HCT116 (cell line): ENCODE measurements around the gene CIB4. TPM values are rescaled to one million over a fixed set of nuclear protein-coding genes. Genes with fewer than 3 reads are reported as not detected.

Experiments used
- ATAC-seq: fragments of 200-7000 bp; cut with Tn5 transposase; 2 replicates; pipeline ENCODE4 v1.9.1; 2020; ENCODE audit warnings: mild to moderate bottlenecking, moderate library complexity
- BruUV-seq: library from RNA; stranded (reverse); fragments of 400-500 nt; replicated peaks from 2 replicates; lab custom pipeline; 2021; lab: Mats Ljungman, UMichigan
- CTCF ChIA-PET: fragments of 300-600 bp; sonication (Branson Sonifier 250); formaldehyde crosslinking; loops from one replicate; lab custom pipeline; 2021; ENCODE audit warnings: antibody characterized with exemption; lab: Charles Lee
- POLR2A ChIA-PET: fragments of 300-600, 350-600 bp; sonication (Branson Sonifier 250); formaldehyde crosslinking; loops from one replicate; lab custom pipeline; 2021; ENCODE audit warnings: antibody characterized with exemption; lab: Charles Lee
- RAD21 ChIA-PET, 2 experiments: fragments of 300-600 bp; sonication (Branson Sonifier 250); formaldehyde crosslinking; loops; one replicate each; lab custom pipeline; 2023; ENCODE audit warnings: low total read pairs in 2 of 2; ENCODE audit not compliant: uncharacterized antibody in 2 of 2, unreplicated experiment in 2 of 2, low non-redundant PET in 1 of 2; lab: Charles Lee
- DNase-seq: peaks from one replicate; pipeline ENCODE4 v3.0.0-alpha.2; 2010; ENCODE audit warnings: low read depth, low spot score
- H2AFZ ChIP-seq: fragments of 200-600 bp; shearing (Covaris generic), sonication (generic); 2 replicates; pipeline ENCODE4 v1.6.1; 2017; ENCODE audit warnings: low read depth, mixed run types, mixed read lengths, antibody characterized with exemption, low read length; ENCODE audit not compliant: poor library complexity, severe bottlenecking
- H3K27ac ChIP-seq: 2 replicates; pipeline ENCODE4 v1.5.1; 2012; ENCODE audit warnings: low read depth, low read length
- H3K27me3 ChIP-seq: fragments of 200-600 bp; sonication (generic); 2 replicates; pipeline ENCODE4 v1.6.1; 2016; ENCODE audit warnings: mixed run types, low read length, mixed read lengths; ENCODE audit not compliant: insufficient read depth
- H3K36me3 ChIP-seq, 2 experiments: fragments of 200-500 bp in 1 of 2; fragments of 200-600 bp in 1 of 2; sonication (Bioruptor generic) in 1 of 2; sonication (generic) in 1 of 2; 2 replicates each; pipeline versions ENCODE4 v1.5.1 to v1.6.1; 2014 to 2016; ENCODE audit warnings: low read length in 2 of 2, inconsistent platforms in 1 of 2, mixed read lengths in 1 of 2, mixed run types in 1 of 2; ENCODE audit not compliant: insufficient read depth in 2 of 2, control insufficient read depth in 1 of 2
- H3K4me1 ChIP-seq, 2 experiments: fragments of 200-600 bp in 1 of 2; sonication (generic) in 1 of 2; 2 replicates each; pipeline versions ENCODE4 v1.5.1 to v1.6.1; 2012 to 2017; ENCODE audit warnings: low read length in 2 of 2, inconsistent platforms in 1 of 2, mild to moderate bottlenecking in 1 of 2, mixed read lengths in 1 of 2, mixed run types in 1 of 2, moderate library complexity in 1 of 2; ENCODE audit not compliant: insufficient read depth in 2 of 2, control insufficient read depth in 1 of 2
- H3K4me2 ChIP-seq: fragments of 200-600 bp; sonication (generic); 2 replicates; pipeline ENCODE4 v1.6.1; 2017; ENCODE audit warnings: mixed run types, low read length, mixed read lengths
- H3K4me3 ChIP-seq, 2 experiments: fragments of 200-600 bp in 1 of 2; sonication (generic) in 1 of 2; replicated peaks in 1 of 2; 2 replicates each; pipeline ENCODE4 v1.5.1; 2011 to 2016; ENCODE audit warnings: low read length in 2 of 2, control low read depth in 1 of 2, low read depth in 1 of 2, mild to moderate bottlenecking in 1 of 2, mixed read lengths in 1 of 2, mixed run types in 1 of 2
- H3K79me2 ChIP-seq: fragments of 200-600 bp; sonication (generic); 2 replicates; pipeline ENCODE4 v1.6.1; 2017; ENCODE audit warnings: mild to moderate bottlenecking, mixed run types, low read length, moderate library complexity, mixed read lengths; ENCODE audit not compliant: insufficient read depth
- H3K9ac ChIP-seq: fragments of 200-600 bp; sonication (generic); 2 replicates; pipeline ENCODE4 v1.6.1; 2016; ENCODE audit warnings: low read length, mixed read lengths
- H3K9me2 ChIP-seq: fragments of 200-600 bp; sonication (generic), shearing (Covaris generic); 2 replicates; pipeline ENCODE4 v1.6.1; 2017; ENCODE audit warnings: mixed run types, mild to moderate bottlenecking, moderate library complexity; ENCODE audit not compliant: insufficient read depth
- H3K9me3 ChIP-seq, 2 experiments: fragments of 200-500 bp in 1 of 2; fragments of 200-600 bp in 1 of 2; sonication (Bioruptor generic) in 1 of 2; sonication (generic) in 1 of 2; 2 replicates each; pipeline ENCODE4 v1.6.1; 2014 to 2017; ENCODE audit warnings: low read length in 2 of 2, mixed read lengths in 2 of 2, inconsistent platforms in 1 of 2, low read depth in 1 of 2, mild to moderate bottlenecking in 1 of 2, mixed run types in 1 of 2, moderate library complexity in 1 of 2; ENCODE audit not compliant: control insufficient read depth in 1 of 2, insufficient read depth in 1 of 2
- H4K20me1 ChIP-seq: fragments of 200-600 bp; sonication (generic), shearing (Covaris generic); 2 replicates; pipeline ENCODE4 v1.6.1; 2017; ENCODE audit warnings: mixed run types, mild to moderate bottlenecking, moderate library complexity; ENCODE audit not compliant: insufficient read depth
- CBX3 ChIP-seq: IDR thresholded peaks from 2 replicates; pipeline ENCODE4 v1.6.1; 2012; ENCODE audit warnings: low read depth
- CEBPB ChIP-seq: IDR thresholded peaks from 2 replicates; pipeline ENCODE4 v1.6.1; 2012; ENCODE audit warnings: low read depth
- EGR1 ChIP-seq: IDR thresholded peaks from 2 replicates; pipeline ENCODE4 v1.6.1; 2012; ENCODE audit warnings: low read depth
- ELF1 ChIP-seq: IDR thresholded peaks from 2 replicates; pipeline ENCODE4 v1.6.1; 2012; ENCODE audit warnings: low read depth, borderline replicate concordance
- FOSL1 ChIP-seq: IDR thresholded peaks from 2 replicates; pipeline ENCODE4 v1.6.1; 2012; ENCODE audit warnings: low read depth
- JUND ChIP-seq: IDR thresholded peaks from 2 replicates; pipeline ENCODE4 v1.6.1; 2012
- POLR2AphosphoS5 ChIP-seq: IDR thresholded peaks from 2 replicates; pipeline ENCODE4 v1.6.1; 2011; ENCODE audit warnings: mild to moderate bottlenecking, low read depth, low read length, moderate library complexity
- RAD21 ChIP-seq: IDR thresholded peaks from 2 replicates; pipeline ENCODE4 v1.6.1; 2012; ENCODE audit warnings: low read depth, mild to moderate bottlenecking
- SIN3A ChIP-seq: IDR thresholded peaks from 2 replicates; pipeline ENCODE4 v1.6.1; 2012; ENCODE audit warnings: low read depth
- SRF ChIP-seq: IDR thresholded peaks from 2 replicates; pipeline ENCODE4 v1.6.1; 2012; ENCODE audit warnings: low read depth
- ZFX ChIP-seq: fragments of 450-650 bp; IDR thresholded peaks from 2 replicates; pipeline ENCODE4 v1.6.1; 2017
- ZNF274 ChIP-seq: fragments of 200-500 bp; sonication (Bioruptor generic); IDR thresholded peaks from 2 replicates; pipeline ENCODE4 v1.6.1; 2014; ENCODE audit warnings: mild to moderate bottlenecking, low read depth, low read length, inconsistent platforms
- intact Hi-C: fragments of 100-400 bp; cut with micrococcal nuclease; formaldehyde crosslinking; loops from 2 replicates; pipeline ENCODE4 v1.10.0; 2022
- total RNA-seq: library from RNA; stranded (reverse); gene quantifications from one replicate; pipeline ENCODE4 v1.2.1, GENCODE V29; 2021; ENCODE audit not compliant: unreplicated experiment
- TF ChIP-seq, protein P1 (sequence below): IDR thresholded peaks from 2 replicates; pipeline ENCODE4 v1.6.1; 2012

The CIB4 gene
- total RNA-seq, 1 experiment from 2014 or later = not detected

DNA sequence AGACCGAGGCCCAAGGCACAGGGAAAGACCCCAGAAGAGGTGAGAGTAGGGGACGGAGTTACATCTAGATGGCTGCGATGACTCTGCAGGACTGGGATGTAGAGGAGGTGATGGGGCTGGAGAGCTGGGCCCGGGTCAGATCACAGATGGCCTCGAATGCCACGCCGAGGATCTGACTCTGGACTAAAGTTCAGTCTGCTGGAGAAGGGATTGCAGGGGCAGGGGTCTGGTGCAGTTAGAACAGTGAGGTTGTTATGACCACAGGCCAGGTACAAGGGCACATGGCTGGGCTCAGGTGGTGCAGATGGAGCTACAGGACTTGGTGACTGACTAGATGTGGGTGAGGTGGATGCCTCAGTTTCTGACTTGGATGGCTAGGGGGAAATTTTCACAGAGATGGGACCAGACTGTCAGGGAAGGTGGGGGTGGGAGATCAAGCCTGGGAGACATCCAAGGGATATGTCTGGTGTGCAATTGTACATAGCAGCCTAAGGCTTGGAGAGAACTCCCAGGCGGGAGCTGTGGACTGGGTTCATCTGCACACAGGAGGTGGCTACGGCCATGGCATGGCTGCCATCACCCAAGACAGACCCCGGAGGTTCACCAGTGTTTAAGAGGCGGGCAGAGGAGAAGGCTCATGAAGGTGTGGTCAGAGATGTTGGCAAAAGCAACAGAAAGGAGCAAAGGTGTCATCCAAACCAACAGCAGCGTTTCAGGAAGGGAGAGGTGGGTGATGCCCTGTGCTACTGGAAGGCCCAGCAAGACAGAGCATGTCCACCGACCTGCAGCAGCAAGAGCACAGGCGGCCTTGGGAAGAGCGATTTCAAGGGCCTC, 66.9 kb downstream of the CIB4 start (continued):
- TF ChIP-seq FOSL1 = no peak

DNA sequence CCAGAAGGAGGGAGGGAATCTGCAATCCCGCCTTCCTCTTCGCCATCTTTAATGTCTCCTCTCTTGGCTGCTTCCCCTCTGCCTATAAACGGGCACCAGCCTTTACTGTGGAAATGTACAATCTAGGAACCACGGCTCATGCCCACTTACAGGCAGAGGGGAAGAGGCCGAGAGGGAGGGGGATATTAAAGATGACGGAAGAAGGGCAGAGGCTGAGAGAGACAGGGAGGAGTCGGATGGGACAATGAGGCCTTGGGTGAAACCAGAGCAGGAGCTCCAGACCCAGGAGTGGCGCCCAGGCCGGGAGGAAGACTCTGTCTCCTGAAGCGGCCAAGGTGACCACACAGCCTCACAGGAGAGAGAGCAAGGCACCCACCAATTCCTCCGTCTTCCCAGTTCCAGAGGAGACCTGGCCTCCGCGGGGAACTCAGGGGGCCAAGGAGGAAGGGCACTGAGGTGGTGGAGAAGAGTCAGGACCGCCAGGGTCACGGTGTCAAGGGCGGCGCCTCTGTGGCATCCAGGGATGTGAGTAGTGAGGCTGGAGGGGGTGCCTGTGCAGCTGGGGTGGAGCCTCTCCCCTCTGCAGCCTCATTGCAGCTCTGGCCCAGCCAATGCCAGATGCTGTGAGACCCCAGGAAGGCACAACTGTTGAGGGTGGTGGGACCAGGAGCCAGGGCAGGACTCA, 67.8 kb downstream of the CIB4 start:
- Histone ChIP-seq H3K27me3 (no peaks in the 10 kb centered on the region), H3K9ac (no peak overlapping the region), H3K4me3 (no peak overlapping the region), H3K4me2 (no peak overlapping the region)
- TF ChIP-seq SRF (no peak), RAD21 (no peak), EGR1 (no peak), ELF1 (no peak), ZNF274 (no peak), CEBPB (no peak), FOSL1 (no peak), ZFX (no peak), SIN3A (no peak), JUND (no peak), CBX3 (no peak), POLR2AphosphoS5 (no peak)
- TF ChIP-seq, protein P1, sequence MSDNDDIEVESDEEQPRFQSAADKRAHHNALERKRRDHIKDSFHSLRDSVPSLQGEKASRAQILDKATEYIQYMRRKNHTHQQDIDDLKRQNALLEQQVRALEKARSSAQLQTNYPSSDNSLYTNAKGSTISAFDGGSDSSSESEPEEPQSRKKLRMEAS = no peak
- TF ChIP-seq, all 23 proteins: peak for 0
- no peak overlapping the region for H2AFZ ChIP-seq
- CTCF ChIA-PET = no interaction called here
- no peak for ATAC-seq
- no peak overlapping the region for H3K27ac ChIP-seq
- RAD21 ChIA-PET = no interaction called here
- no peak for DNase-seq
- intact Hi-C loops = loop anchor here (10.0 kb wide), 2 partner anchors 339 to 619 kb away; no protein-coding TSS in a partner anchor
- POLR2A ChIA-PET = no interaction called here
- H3K4me1 ChIP-seq = peaks cover 0 to 11% of the 10 kb centered on the region in 2 experiments; a peak in 1 of 4 replicates
- H3K9me3 ChIP-seq = no peaks in the 10 kb centered on the region
- H3K79me2 ChIP-seq = no peaks in the 10 kb centered on the region
- no peaks in the 10 kb centered on the region for H4K20me1 ChIP-seq
- BruUV-seq = no TSS peak
- H3K9me2 ChIP-seq = no peaks in the 10 kb centered on the region
- no peaks in the 10 kb centered on the region for H3K36me3 ChIP-seq
